PC-9 (cell line): ENCODE results near the gene IL1RAPL1. TPM values are rescaled to one million over a fixed set of nuclear protein-coding genes. Genes with fewer than 3 reads are reported as not detected.

Experiments
- BruUV-seq: library from RNA; stranded (reverse); fragments of 400-500 nt; replicated peaks from 2 replicates; lab custom pipeline; 2021; lab: Mats Ljungman, UMichigan
- CTCF ChIA-PET: fragments of 300-600 bp; sonication (Branson Sonifier 250); formaldehyde crosslinking; loops from one replicate; lab custom pipeline; 2022; ENCODE audit warnings: antibody characterized with exemption; lab: Charles Lee
- POLR2A ChIA-PET: fragments of 300-600 bp; sonication (Branson Sonifier 250); formaldehyde crosslinking; loops from one replicate; lab custom pipeline; 2022; ENCODE audit warnings: antibody characterized with exemption; ENCODE audit not compliant: unreplicated experiment; lab: Charles Lee
- DNase-seq, 2 experiments: peaks; one replicate each; pipeline versions ENCODE4 v3.0.0 to v3.0.0-alpha.2; 2015 to 2022; ENCODE audit warnings: mixed read lengths in 1 of 2
- H2AFZ ChIP-seq: fragments of 200-600 bp; sonication (generic); 2 replicates; pipeline ENCODE4 v1.8.1; 2017; ENCODE audit warnings: antibody characterized with exemption
- H3F3A ChIP-seq: fragments of 200-600 bp; sonication (generic); 2 replicates; pipeline ENCODE4 v1.8.1; 2017; ENCODE audit warnings: antibody characterized with exemption, mild to moderate bottlenecking, low read depth; ENCODE audit not compliant: insufficient read depth
- H3K27ac ChIP-seq: fragments of 200-600 bp; sonication (generic); 2 replicates; pipeline ENCODE4 v1.6.1; 2016; ENCODE audit warnings: mixed run types
- H3K27me3 ChIP-seq: fragments of 200-600 bp; sonication (generic); 2 replicates; pipeline ENCODE4 v1.6.1; 2016; ENCODE audit warnings: low read depth, mixed run types; ENCODE audit not compliant: insufficient read depth
- H3K36me3 ChIP-seq: fragments of 200-600 bp; sonication (generic); 2 replicates; pipeline ENCODE4 v1.6.1; 2016; ENCODE audit warnings: low read depth, mixed run types
- H3K4me1 ChIP-seq: fragments of 200-600 bp; sonication (generic); replicated peaks from 2 replicates; pipeline ENCODE4 v1.6.1; 2016; ENCODE audit warnings: mixed run types; ENCODE audit not compliant: insufficient read depth
- H3K4me2 ChIP-seq: fragments of 200-600 bp; sonication (generic); 2 replicates; pipeline ENCODE4 v1.6.1; 2017; ENCODE audit warnings: mixed run types
- H3K4me3 ChIP-seq: fragments of 200-600 bp; sonication (generic); 2 replicates; pipeline ENCODE4 v1.6.1; 2016; ENCODE audit warnings: mixed run types
- H3K79me2 ChIP-seq: fragments of 200-600 bp; sonication (generic); 2 replicates; pipeline ENCODE4 v1.6.1; 2017; ENCODE audit warnings: low read depth, mixed run types
- H3K9me2 ChIP-seq: fragments of 200-600 bp; sonication (generic); 2 replicates; pipeline ENCODE4 v1.8.1; 2017; ENCODE audit warnings: mild to moderate bottlenecking; ENCODE audit not compliant: insufficient read depth
- H3K9me3 ChIP-seq: fragments of 200-600 bp; sonication (generic); 2 replicates; pipeline ENCODE4 v1.8.1; 2016; ENCODE audit warnings: low read depth; ENCODE audit not compliant: insufficient read depth
- H4K20me1 ChIP-seq: fragments of 200-600 bp; sonication (generic); 2 replicates; pipeline ENCODE4 v1.8.1; 2017; ENCODE audit not compliant: insufficient read depth
- EZH2 ChIP-seq: fragments of 200-600 bp; sonication (generic); IDR thresholded peaks from 2 replicates; pipeline ENCODE4 v1.8.0; 2017; ENCODE audit warnings: antibody characterized with exemption, low read depth
- intact Hi-C: fragments of 100-400 bp; cut with micrococcal nuclease; formaldehyde crosslinking; loops from one replicate; pipeline ENCODE4 v1.10.0; 2022; ENCODE audit not compliant: unreplicated experiment
- total RNA-seq: library from RNA; stranded (reverse); gene quantifications from 2 replicates; pipeline ENCODE4 v1.2.3, GENCODE V29; 2021
- TF ChIP-seq, protein P1 (sequence below): fragments of 200-600 bp; sonication (generic); conservative IDR thresholded peaks from 2 replicates; pipeline ENCODE4 v1.6.1; 2017; ENCODE audit warnings: mixed run types, antibody characterized with exemption, mild to moderate bottlenecking, moderate library complexity

The IL1RAPL1 gene
- total RNA-seq, 1 experiment from 2014 or later: 0.26 TPM

GRCh38 chrX:29040160-29040559 lies 452.9 kb downstream of the IL1RAPL1 start:
- Histone ChIP-seq H4K20me1 (no peaks in the 10 kb centered on the region), H3K27me3 (no peaks in the 10 kb centered on the region), H3K27ac (no peak overlapping the region), H3K36me3 (no peaks in the 10 kb centered on the region), H3F3A (no peaks in the 10 kb centered on the region), H3K9me3 (no peaks in the 10 kb centered on the region), H3K4me2 (no peak overlapping the region), H3K9me2 (no peaks in the 10 kb centered on the region), H3K4me3 (no peak overlapping the region), H3K4me1 (no peaks in the 10 kb centered on the region), H3K79me2 (no peaks in the 10 kb centered on the region), H2AFZ (no peak overlapping the region)
- DNase-seq: no peak
- POLR2A ChIA-PET: no interaction called here
- no TSS peak for BruUV-seq
- TF ChIP-seq, protein P1, sequence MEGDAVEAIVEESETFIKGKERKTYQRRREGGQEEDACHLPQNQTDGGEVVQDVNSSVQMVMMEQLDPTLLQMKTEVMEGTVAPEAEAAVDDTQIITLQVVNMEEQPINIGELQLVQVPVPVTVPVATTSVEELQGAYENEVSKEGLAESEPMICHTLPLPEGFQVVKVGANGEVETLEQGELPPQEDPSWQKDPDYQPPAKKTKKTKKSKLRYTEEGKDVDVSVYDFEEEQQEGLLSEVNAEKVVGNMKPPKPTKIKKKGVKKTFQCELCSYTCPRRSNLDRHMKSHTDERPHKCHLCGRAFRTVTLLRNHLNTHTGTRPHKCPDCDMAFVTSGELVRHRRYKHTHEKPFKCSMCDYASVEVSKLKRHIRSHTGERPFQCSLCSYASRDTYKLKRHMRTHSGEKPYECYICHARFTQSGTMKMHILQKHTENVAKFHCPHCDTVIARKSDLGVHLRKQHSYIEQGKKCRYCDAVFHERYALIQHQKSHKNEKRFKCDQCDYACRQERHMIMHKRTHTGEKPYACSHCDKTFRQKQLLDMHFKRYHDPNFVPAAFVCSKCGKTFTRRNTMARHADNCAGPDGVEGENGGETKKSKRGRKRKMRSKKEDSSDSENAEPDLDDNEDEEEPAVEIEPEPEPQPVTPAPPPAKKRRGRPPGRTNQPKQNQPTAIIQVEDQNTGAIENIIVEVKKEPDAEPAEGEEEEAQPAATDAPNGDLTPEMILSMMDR: no peak
- no peak for TF ChIP-seq EZH2
- CTCF ChIA-PET: no interaction called here
- intact Hi-C loops: no loop called here

GRCh38 chrX:29042341-29042740 lies 455.1 kb downstream of the IL1RAPL1 start:
- intact Hi-C loops: no loop called here
- Histone ChIP-seq H3K4me1 (no peaks in the 10 kb centered on the region), H3K9me2 (no peaks in the 10 kb centered on the region), H3K4me3 (no peak overlapping the region), H4K20me1 (no peaks in the 10 kb centered on the region), H3K9me3 (no peaks in the 10 kb centered on the region), H3K4me2 (no peak overlapping the region), H3F3A (no peaks in the 10 kb centered on the region), H3K36me3 (no peaks in the 10 kb centered on the region), H3K79me2 (no peaks in the 10 kb centered on the region), H2AFZ (no peak overlapping the region), H3K27me3 (no peaks in the 10 kb centered on the region), H3K27ac (no peak overlapping the region)
- ChIA-PET POLR2A (no interaction called here), CTCF (no interaction called here)
- BruUV-seq: no TSS peak
- TF ChIP-seq, protein P1: no peak
- TF ChIP-seq EZH2: no peak
- no peak for DNase-seq

DNA sequence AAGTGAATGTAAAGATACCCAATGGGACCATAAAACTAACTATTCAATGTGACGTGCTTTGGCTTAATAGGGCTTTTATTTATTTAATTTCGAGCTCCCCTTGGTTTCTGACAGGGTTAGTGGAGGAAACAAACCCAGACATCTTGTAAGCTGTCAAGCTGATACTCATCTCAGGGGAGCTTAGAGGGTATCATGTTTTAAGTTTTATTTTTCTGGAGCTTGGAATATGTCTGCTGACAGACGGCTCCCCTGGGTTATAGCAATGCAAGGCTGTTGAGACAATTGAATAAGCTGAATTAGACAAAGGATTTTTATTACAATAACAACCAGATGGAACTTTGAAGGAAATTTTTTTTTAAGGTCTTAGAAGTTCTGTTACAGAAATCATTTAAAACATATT lies 456.5 kb downstream of the IL1RAPL1 start:
- BruUV-seq: no TSS peak
- Histone ChIP-seq H4K20me1 (no peaks in the 10 kb centered on the region), H3K36me3 (no peaks in the 10 kb centered on the region), H3K9me3 (no peaks in the 10 kb centered on the region), H3K9me2 (no peaks in the 10 kb centered on the region), H3F3A (no peaks in the 10 kb centered on the region), H2AFZ (no peak overlapping the region), H3K27me3 (no peaks in the 10 kb centered on the region), H3K4me3 (no peak overlapping the region), H3K4me1 (no peaks in the 10 kb centered on the region), H3K4me2 (no peak overlapping the region), H3K27ac (no peak overlapping the region), H3K79me2 (no peaks in the 10 kb centered on the region)
- intact Hi-C loops: no loop called here
- DNase-seq: no peak
- CTCF ChIA-PET: no interaction called here
- no peak for TF ChIP-seq EZH2
- TF ChIP-seq, protein P1: no peak
- POLR2A ChIA-PET: no interaction called here
